Activated T-cell treated with anti-CD3 and anti-CD28 coated beads for 24 hours (primary cell): ENCODE data around the gene ZNF865.

Experiments used
- DNase-seq: peaks from one replicate; pipeline ENCODE4 v3.0.0-alpha.2; 2020; ENCODE audit warnings: low read depth

The ZNF865 gene

GRCh38 chr19:55623561-55623960 is 18.1 kb downstream of the ZNF865 start:
- no peak for DNase-seq

GRCh38 chr19:55624109-55625003 is 18.9 kb downstream of the ZNF865 start, which contains the start of gene ZNF784:
TSS of gene ZNF784 (minus strand) at chr19:55624566. CDS start at chr19:55624561, 5 bp downstream.
- DNase-seq, result peak; percentile 90

- no peak for DNase-seq
These were observed 19.5 kb downstream of the ZNF865 start for GRCh38 chr19:55625004-55625326.

GRCh38 chr19:55626350-55626749 is 20.9 kb downstream of the ZNF865 start:
- DNase-seq, result peak; percentile 60

- DNase-seq, result peak; percentile 83
These were observed 27.0 kb downstream of the ZNF865 start for GRCh38 chr19:55632463-55632834.

GRCh38 chr19:55633861-55634260 is 28.4 kb downstream of the ZNF865 start:
- DNase-seq, result no peak

GRCh38 chr19:55635334-55635717 is 29.9 kb downstream of the ZNF865 start:
- DNase-seq, result no peak

GRCh38 chr19:55635856-55636440 is 30.5 kb downstream of the ZNF865 start:
- DNase-seq, result no peak

- DNase-seq, result no peak
These were observed 31.3 kb downstream of the ZNF865 start for GRCh38 chr19:55636723-55637122.

GRCh38 chr19:55637534-55637933 is 32.1 kb downstream of the ZNF865 start:
- DNase-seq, result no peak

- DNase-seq, result peak; percentile 54
These were observed 33.5 kb downstream of the ZNF865 start for GRCh38 chr19:55638864-55639359.

- DNase-seq, result peak; percentile 40
These were observed 34.7 kb downstream of the ZNF865 start for GRCh38 chr19:55640043-55640576.

- peak; percentile 59 for DNase-seq
These were observed 35.4 kb downstream of the ZNF865 start, which contains the start of gene ZNF580 for GRCh38 chr19:55640577-55641425. TSS of gene ZNF580 (plus strand) at chr19:55641002. CDS start at chr19:55642509, 1,507 bp downstream.

- DNase-seq, result no peak
These were observed 36.1 kb downstream of the ZNF865 start for GRCh38 chr19:55641426-55642152.

- peak; percentile 18 for DNase-seq
These were observed 36.9 kb downstream of the ZNF865 start for GRCh38 chr19:55642153-55643002.

GRCh38 chr19:55643003-55643886 is 37.8 kb downstream of the ZNF865 start, which contains the start of gene ZNF581:
TSS of gene ZNF581 (plus strand) at chr19:55643649. CDS start at chr19:55644572, 923 bp downstream.
- peak; percentile 81 for DNase-seq

GRCh38 chr19:55643887-55644176 is 38.4 kb downstream of the ZNF865 start:
- DNase-seq, result no peak

GRCh38 chr19:55644191-55644833 is 38.9 kb downstream of the ZNF865 start:
- no peak for DNase-seq
